ENCODE data around the gene RPS6KA6. TPM values are rescaled to one million over a fixed set of nuclear protein-coding genes. Genes with fewer than 3 reads are reported as not detected.

Gene RPS6KA6
- total RNA-seq, 1 donor from 2014 or later, result 7.8 TPM

GRCh38 chrX:84218726-84219125 lies 30.7 kb upstream of the RPS6KA6 start:
- H3K27ac Mint-ChIP-seq (ENCODE audit: unreplicated experiment), result no peak overlapping the region
- H3K9me3 Mint-ChIP-seq, result peaks cover 11% of the 10 kb centered on the region
- no peaks in the 10 kb centered on the region for H3K27me3 Mint-ChIP-seq (ENCODE audit: low read depth)
- DNase-seq (ENCODE audit: low read depth, low spot score), result no peak
- H3K4me3 Mint-ChIP-seq, result no peak overlapping the region
- no peak for TF ChIP-seq CTCF (conservative IDR thresholded peaks at IDR 0.05)
- H3K4me1 Mint-ChIP-seq, result peaks cover 11% of the 10 kb centered on the region
- peaks cover 4% of the 10 kb centered on the region for H3K36me3 Mint-ChIP-seq (ENCODE audit: low read depth)

- Mint-ChIP-seq H3K27me3 (ENCODE audit: low read depth) (no peaks in the 10 kb centered on the region), H3K27ac (ENCODE audit: unreplicated experiment) (no peak overlapping the region), H3K4me3 (no peak overlapping the region), H3K9me3 (peaks cover 11% of the 10 kb centered on the region), H3K4me1 (peaks cover 11% of the 10 kb centered on the region), H3K36me3 (ENCODE audit: low read depth) (peaks cover 4% of the 10 kb centered on the region)
- DNase-seq (ENCODE audit: low read depth, low spot score), result no peak
- TF ChIP-seq CTCF (conservative IDR thresholded peaks at IDR 0.05), result no peak
Measured at GRCh38 chrX:84216881-84217280, 28.9 kb upstream of the RPS6KA6 start.

- Mint-ChIP-seq H3K27ac (ENCODE audit: unreplicated experiment) (no peak overlapping the region), H3K4me1 (peaks cover 11% of the 10 kb centered on the region), H3K9me3 (peaks cover 9% of the 10 kb centered on the region), H3K27me3 (ENCODE audit: low read depth) (no peaks in the 10 kb centered on the region), H3K36me3 (ENCODE audit: low read depth) (peaks cover 4% of the 10 kb centered on the region), H3K4me3 (no peak overlapping the region)
- TF ChIP-seq CTCF (conservative IDR thresholded peaks at IDR 0.05), result no peak
- no peak for DNase-seq (ENCODE audit: low read depth, low spot score)
Measured at GRCh38 chrX:84216406-84216805, 28.4 kb upstream of the RPS6KA6 start.

GRCh38 chrX:84205276-84205675 lies 17.3 kb upstream of the RPS6KA6 start:
- TF ChIP-seq CTCF (conservative IDR thresholded peaks at IDR 0.05), result no peak
- H3K36me3 Mint-ChIP-seq (ENCODE audit: low read depth), result no peaks in the 10 kb centered on the region
- H3K4me3 Mint-ChIP-seq, result no peak overlapping the region
- DNase-seq (ENCODE audit: low read depth, low spot score), result no peak
- H3K27ac Mint-ChIP-seq (ENCODE audit: unreplicated experiment), result no peak overlapping the region
- H3K4me1 Mint-ChIP-seq, result no peaks in the 10 kb centered on the region
- no peaks in the 10 kb centered on the region for H3K27me3 Mint-ChIP-seq (ENCODE audit: low read depth)
- H3K9me3 Mint-ChIP-seq, result no peaks in the 10 kb centered on the region

- H3K4me3 Mint-ChIP-seq, result no peak overlapping the region
- H3K9me3 Mint-ChIP-seq, result peaks cover 9% of the 10 kb centered on the region
- no peak for DNase-seq (ENCODE audit: low read depth, low spot score)
- no peaks in the 10 kb centered on the region for H3K36me3 Mint-ChIP-seq (ENCODE audit: low read depth)
- H3K27ac Mint-ChIP-seq (ENCODE audit: unreplicated experiment), result no peak overlapping the region
- H3K27me3 Mint-ChIP-seq (ENCODE audit: low read depth), result no peaks in the 10 kb centered on the region
- H3K4me1 Mint-ChIP-seq, result no peaks in the 10 kb centered on the region
- no peak for TF ChIP-seq CTCF (conservative IDR thresholded peaks at IDR 0.05)
Measured at GRCh38 chrX:84199688-84200087, 11.7 kb upstream of the RPS6KA6 start.

GRCh38 chrX:84197550-84197949 lies 9.6 kb upstream of the RPS6KA6 start:
- Mint-ChIP-seq H3K27me3 (ENCODE audit: low read depth) (peaks cover 2% of the 10 kb centered on the region), H3K4me1 (no peaks in the 10 kb centered on the region), H3K36me3 (ENCODE audit: low read depth) (no peaks in the 10 kb centered on the region), H3K27ac (ENCODE audit: unreplicated experiment) (no peak overlapping the region), H3K4me3 (no peak overlapping the region), H3K9me3 (peaks cover 17% of the 10 kb centered on the region)
- TF ChIP-seq CTCF (conservative IDR thresholded peaks at IDR 0.05), result no peak
- no peak for DNase-seq (ENCODE audit: low read depth, low spot score)
